Activated CD4-positive, alpha-beta T cell treated with anti-CD3 and anti-CD28 coated beads, Interleukin-2, amount 10 ng/mL, durations not matched to agents 24 days and 14 days (primary cell): ENCODE data around the gene PLCB1. TPM values are rescaled to one million over a fixed set of nuclear protein-coding genes. Genes with fewer than 3 reads are reported as not detected.
"Not testable (repeated sequence)": the region's sequence is repeated elsewhere in the genome, so short reads cannot be mapped to it uniquely, and the experiment has no call there.

Experiments
- DNase-seq: peaks from one replicate; pipeline ENCODE4 v3.0.0; 2022
- H3K27ac Mint-ChIP-seq: one replicate; pipeline ENCODE4 v1.8.0; 2022; ENCODE audit warnings: mild to moderate bottlenecking, mixed read lengths
- H3K27me3 Mint-ChIP-seq: one replicate; pipeline ENCODE4 v1.8.0; 2022; ENCODE audit warnings: mixed read lengths
- H3K36me3 Mint-ChIP-seq: one replicate; pipeline ENCODE4 v1.8.0; 2022; ENCODE audit warnings: low read depth, mild to moderate bottlenecking, mixed read lengths
- H3K4me1 Mint-ChIP-seq: one replicate; pipeline ENCODE4 v1.8.0; 2021; ENCODE audit warnings: mixed read lengths
- H3K4me3 Mint-ChIP-seq: one replicate; pipeline ENCODE4 v1.8.0; 2022; ENCODE audit warnings: mild to moderate bottlenecking, moderate library complexity, mixed read lengths
- H3K9me3 Mint-ChIP-seq: one replicate; pipeline ENCODE4 v1.8.0; 2021; ENCODE audit warnings: mixed read lengths
- intact Hi-C: fragments of 100-400 bp; cut with micrococcal nuclease; formaldehyde crosslinking; loops from one replicate; pipeline ENCODE4 v1.15.1; 2023
- total RNA-seq: library from RNA; stranded (reverse); gene quantifications from 2 replicates; pipeline ENCODE4 v1.2.3, GENCODE V29; 2022

The PLCB1 gene
- total RNA-seq, 1 donor from 2014 or later, result 1.2 TPM

DNA sequence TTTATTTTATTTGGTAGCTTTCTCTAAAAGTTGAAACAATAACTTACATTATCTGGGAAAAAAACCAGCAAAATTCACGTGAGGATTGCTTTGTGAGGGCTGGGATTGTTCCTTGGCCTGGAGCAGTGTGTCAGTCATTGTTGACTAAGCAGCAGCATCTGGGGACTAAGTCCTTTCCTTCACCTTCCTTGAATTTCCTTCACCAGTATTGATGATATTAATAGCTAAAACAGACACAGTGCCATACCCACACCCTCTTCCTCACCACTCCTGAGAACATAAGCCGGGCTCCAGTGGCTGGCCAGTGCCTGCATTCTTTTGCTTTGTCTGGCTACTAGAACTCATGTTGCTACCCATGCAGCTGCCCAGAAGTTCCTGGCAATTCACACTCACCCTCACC is 23.7 kb downstream of the PLCB1 start:
- Mint-ChIP-seq H3K36me3 (peaks cover 4% of the 10 kb centered on the region), H3K27me3 (peaks cover 3% of the 10 kb centered on the region), H3K4me3 (no peak overlapping the region), H3K9me3 (peaks cover 12% of the 10 kb centered on the region), H3K27ac (no peak overlapping the region), H3K4me1 (peaks cover 14% of the 10 kb centered on the region)
- DNase-seq, result no peak
- intact Hi-C loops, result loop anchor here (1.0 kb wide), 1 partner anchor 58 kb away; no protein-coding TSS in a partner anchor

- DNase-seq, result no peak
- Mint-ChIP-seq H3K9me3 (peaks cover 12% of the 10 kb centered on the region), H3K27me3 (peaks cover 3% of the 10 kb centered on the region), H3K36me3 (peaks cover 4% of the 10 kb centered on the region), H3K27ac (no peak overlapping the region), H3K4me3 (no peak overlapping the region), H3K4me1 (peaks cover 16% of the 10 kb centered on the region)
- intact Hi-C loops, result loop anchor here (1.0 kb wide), 1 partner anchor 58 kb away; no protein-coding TSS in a partner anchor
These were observed 24.4 kb downstream of the PLCB1 start for GRCh38 chr20:8156235-8157079.

DNA sequence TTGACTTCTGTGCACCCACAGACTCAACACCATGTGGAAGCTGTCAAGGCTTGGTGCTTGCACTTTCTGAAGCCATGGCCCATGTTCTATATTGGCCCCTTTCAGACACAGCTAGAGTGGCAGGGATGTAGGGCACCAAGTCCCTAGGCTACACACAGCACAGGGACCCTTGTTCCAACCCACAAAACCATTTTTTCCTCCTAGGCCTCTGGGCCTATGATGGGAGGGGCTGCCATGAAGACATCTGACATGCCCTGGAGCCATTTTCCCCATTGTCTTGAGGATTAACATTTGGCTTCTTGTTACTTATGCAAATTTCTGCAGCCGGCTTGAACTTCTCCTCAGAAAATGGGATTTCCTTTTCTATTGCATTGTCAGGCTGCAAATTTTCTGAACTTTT is 27.2 kb downstream of the PLCB1 start:
- intact Hi-C loops, H3K36me3 Mint-ChIP-seq, H3K27ac Mint-ChIP-seq, H3K4me3 Mint-ChIP-seq, H3K27me3 Mint-ChIP-seq, DNase-seq: not testable (repeated sequence)
- peaks cover 13% of the 10 kb centered on the region for H3K4me1 Mint-ChIP-seq
- peaks cover 12% of the 10 kb centered on the region for H3K9me3 Mint-ChIP-seq

DNA sequence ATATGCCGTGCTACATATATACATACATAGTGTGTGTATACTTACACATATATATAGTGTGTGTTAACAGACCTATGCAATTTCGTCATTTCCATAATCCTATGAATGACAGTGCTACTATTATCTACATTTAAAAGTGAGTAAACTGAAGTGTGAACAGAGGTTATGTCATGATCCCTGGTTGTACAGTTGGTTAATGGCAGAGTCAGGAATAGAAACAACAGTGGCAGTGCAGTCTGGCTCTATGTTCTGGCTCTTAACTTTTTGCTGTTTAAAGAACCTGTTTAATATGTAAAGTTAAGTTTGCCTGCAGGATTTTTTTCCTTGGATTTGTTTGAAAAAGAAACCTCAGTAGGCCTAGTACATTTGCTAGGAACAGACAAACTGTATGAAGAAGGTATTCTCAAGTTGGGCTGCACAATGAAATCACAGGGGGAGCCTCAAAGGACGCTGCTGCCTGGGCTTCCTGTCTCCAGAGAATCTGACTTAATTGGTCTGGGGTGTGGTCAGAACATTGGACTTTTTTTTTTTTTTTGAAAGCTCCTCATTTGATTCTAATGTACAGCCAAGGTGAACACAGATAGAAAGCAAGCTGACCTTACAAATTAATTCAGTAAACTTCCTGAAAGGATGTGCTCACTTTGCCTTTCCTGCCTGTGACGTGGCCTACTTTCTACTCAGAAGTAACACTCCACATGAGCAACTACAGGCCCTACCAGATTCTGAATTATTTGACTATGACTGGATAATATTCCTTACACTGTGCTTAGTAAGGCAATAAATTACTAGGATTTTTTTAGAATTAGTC is 29.4 kb downstream of the PLCB1 start:
- Mint-ChIP-seq H3K27me3 (peaks cover 7% of the 10 kb centered on the region), H3K9me3 (peaks cover 12% of the 10 kb centered on the region), H3K36me3 (peaks cover 4% of the 10 kb centered on the region), H3K27ac (no peak overlapping the region), H3K4me3 (no peak overlapping the region), H3K4me1 (peaks cover 6% of the 10 kb centered on the region)
- no peak for DNase-seq
- intact Hi-C loops, result no loop called here

DNA sequence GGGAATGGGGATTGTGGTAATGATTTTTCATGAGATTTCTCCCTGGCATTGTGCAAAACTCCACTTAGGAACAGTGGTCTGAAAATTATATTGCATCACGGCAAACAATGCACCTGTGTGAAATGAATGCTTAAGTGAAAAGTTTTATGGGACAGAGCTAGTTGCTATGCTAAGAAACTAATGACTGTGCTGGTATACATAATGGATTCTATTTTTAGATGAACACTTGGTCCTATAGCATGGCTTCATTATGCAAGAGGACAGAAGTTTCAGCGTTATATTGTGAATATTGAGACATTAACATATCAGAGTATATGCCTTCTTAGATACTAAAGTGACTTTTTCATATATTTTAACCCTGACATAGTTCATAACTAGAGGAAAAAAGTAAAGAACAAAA is 30.5 kb downstream of the PLCB1 start:
- DNase-seq, result no peak
- intact Hi-C loops, result no loop called here
- no peak overlapping the region for H3K27ac Mint-ChIP-seq
- peaks cover 4% of the 10 kb centered on the region for H3K36me3 Mint-ChIP-seq
- peaks cover 7% of the 10 kb centered on the region for H3K27me3 Mint-ChIP-seq
- H3K9me3 Mint-ChIP-seq, result peaks cover 12% of the 10 kb centered on the region
- H3K4me3 Mint-ChIP-seq, result no peak overlapping the region
- H3K4me1 Mint-ChIP-seq, result peaks cover 6% of the 10 kb centered on the region

DNA sequence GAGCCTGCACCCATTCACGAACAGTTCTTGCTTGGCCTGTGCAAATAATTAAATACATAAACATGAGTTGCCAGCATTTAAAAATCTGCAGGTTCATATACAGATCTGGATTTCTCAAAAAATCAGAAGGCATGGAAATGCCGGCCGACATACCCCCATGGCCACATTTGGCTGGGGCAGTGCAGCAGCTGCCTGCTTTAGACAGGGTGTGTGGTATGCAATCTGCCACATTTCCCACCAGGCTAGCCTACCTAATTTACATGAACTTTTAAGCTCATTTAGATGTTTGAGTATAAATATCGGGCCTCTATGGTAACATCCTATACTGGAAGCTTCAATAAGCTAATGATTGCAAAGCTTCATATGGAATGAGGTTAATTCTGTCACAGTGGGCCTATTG is 31.5 kb downstream of the PLCB1 start:
- DNase-seq, result no peak
- H3K27ac Mint-ChIP-seq, result no peak overlapping the region
- no peak overlapping the region for H3K4me3 Mint-ChIP-seq
- H3K36me3 Mint-ChIP-seq, result peaks cover 4% of the 10 kb centered on the region
- H3K9me3 Mint-ChIP-seq, result peaks cover 5% of the 10 kb centered on the region
- H3K27me3 Mint-ChIP-seq, result peaks cover 3% of the 10 kb centered on the region
- peaks cover 6% of the 10 kb centered on the region for H3K4me1 Mint-ChIP-seq
- intact Hi-C loops, result no loop called here

- no peaks in the 10 kb centered on the region for H3K36me3 Mint-ChIP-seq
- intact Hi-C loops, result no loop called here
- H3K4me3 Mint-ChIP-seq, result no peak overlapping the region
- peaks cover 3% of the 10 kb centered on the region for H3K27me3 Mint-ChIP-seq
- H3K27ac Mint-ChIP-seq, result no peak overlapping the region
- H3K9me3 Mint-ChIP-seq, result no peaks in the 10 kb centered on the region
- H3K4me1 Mint-ChIP-seq, result peaks cover under 1% of the 10 kb centered on the region
- DNase-seq, result no peak
These were observed 34.7 kb downstream of the PLCB1 start for GRCh38 chr20:8166730-8167129.

DNA sequence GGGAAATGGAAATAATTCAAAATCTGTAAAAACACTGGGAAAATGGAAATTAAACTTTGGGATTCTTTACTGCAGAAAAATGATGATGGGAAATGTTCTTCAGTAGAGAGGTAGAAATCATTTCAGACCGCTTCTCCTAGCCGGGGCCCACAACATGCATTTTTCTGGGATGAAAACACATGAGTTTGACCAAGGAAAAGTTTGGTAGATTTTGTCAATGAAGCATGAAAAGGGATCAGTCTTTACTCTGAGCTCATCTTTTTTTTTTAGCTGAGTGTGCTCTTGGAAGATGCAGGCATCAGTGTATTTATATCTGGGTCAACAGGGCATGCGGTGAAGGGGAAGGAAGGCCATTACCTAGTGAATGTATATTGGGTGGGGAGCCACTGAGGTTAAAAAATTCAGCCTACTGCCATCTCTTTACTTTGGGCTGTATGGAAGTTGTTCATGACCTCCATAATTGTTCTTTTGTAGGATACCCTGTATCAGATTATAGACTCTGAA is 36.8 kb downstream of the PLCB1 start:
- Mint-ChIP-seq H3K4me1 (no peaks in the 10 kb centered on the region), H3K4me3 (no peak overlapping the region), H3K27me3 (peaks cover 3% of the 10 kb centered on the region), H3K9me3 (peaks cover 4% of the 10 kb centered on the region), H3K27ac (no peak overlapping the region), H3K36me3 (no peaks in the 10 kb centered on the region)
- intact Hi-C loops, result no loop called here
- no peak for DNase-seq

DNA sequence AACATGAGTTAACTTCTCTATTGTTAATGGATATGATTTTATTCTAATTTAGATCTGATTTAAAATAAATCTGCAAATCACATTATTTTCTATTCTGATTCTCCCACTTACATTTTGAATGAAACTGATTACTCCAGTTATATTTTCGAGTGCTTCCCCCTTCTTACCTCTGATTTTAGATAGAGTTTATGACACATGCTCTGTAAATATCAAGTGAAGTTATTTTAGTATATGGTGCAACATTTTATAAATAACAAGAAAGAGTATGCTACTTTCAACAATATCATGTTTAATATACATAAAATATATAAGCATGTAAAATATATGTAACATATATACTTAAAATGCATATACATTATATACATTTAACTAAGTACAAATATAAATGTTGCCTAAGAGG is 38.9 kb downstream of the PLCB1 start:
- DNase-seq, result no peak
- Mint-ChIP-seq H3K36me3 (no peaks in the 10 kb centered on the region), H3K4me1 (no peaks in the 10 kb centered on the region), H3K27me3 (peaks cover 1% of the 10 kb centered on the region), H3K4me3 (no peak overlapping the region), H3K9me3 (peaks cover 4% of the 10 kb centered on the region), H3K27ac (no peak overlapping the region)
- intact Hi-C loops, result no loop called here

DNA sequence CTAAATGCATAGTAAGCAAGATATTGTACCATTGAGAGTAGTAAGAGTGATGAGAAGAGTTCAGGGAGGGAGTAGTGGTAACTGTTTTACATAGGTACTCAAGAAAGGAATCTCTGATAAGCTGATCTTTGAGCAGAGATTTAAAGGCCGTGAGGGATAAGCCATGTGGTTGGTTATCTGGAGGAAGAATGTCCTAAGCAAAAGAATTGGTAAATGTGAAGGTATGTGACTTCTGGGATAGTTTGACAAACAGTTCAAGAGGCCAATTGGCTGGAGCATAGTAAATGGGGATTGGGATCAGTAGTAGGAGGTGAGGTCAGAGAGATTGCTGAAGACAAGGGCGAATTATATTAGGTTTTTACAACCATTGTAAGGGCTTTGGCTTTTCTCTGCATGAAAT is 40.1 kb downstream of the PLCB1 start:
- DNase-seq, result no peak
- Mint-ChIP-seq H3K27me3 (no peaks in the 10 kb centered on the region), H3K9me3 (peaks cover 4% of the 10 kb centered on the region), H3K4me3 (no peak overlapping the region), H3K36me3 (no peaks in the 10 kb centered on the region), H3K4me1 (no peaks in the 10 kb centered on the region), H3K27ac (no peak overlapping the region)
- intact Hi-C loops, result no loop called here

DNA sequence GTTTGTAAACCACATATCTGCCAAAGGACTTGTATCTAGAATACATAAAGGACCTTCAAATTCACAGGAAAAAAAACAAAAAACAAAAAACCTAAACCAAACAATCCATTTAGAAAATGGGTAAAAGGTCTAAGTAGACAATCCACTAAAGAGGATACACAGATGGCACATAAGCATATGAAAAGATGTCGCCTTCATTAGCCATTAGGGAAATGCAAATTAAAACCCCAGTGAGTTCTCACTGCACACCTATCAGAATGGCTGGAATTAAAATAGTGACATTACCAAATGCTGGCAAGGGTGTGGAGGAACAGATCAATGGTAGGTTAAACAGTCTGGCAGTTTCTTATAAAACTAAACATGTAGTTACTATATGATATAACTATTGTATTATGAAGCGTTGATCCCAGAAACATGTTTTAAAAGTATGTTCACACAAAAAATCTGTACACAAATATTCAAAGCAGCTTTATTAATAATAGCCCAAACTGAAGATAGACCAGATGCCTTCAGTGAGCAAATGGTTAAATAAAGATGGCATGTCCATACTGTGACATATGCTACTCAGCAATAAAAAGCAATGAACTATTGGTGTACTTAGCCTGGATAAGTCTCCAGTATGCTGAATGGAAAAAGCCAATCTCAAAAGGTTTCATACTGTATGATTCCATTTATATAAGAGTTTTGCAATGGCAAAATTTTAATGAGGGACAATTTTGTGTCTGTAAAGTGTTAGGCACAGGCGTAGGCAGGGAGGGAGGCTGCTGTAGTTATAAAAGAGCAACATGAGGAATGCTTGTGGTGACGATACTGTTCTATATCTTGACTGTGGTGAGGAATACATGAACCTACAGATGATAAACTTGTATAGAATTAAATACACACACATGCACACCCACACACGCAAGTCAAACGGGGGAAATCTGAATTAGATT is 43.9 kb downstream of the PLCB1 start:
- H3K4me3 Mint-ChIP-seq, result no peak overlapping the region
- H3K27ac Mint-ChIP-seq, result no peak overlapping the region
- DNase-seq, result no peak
- H3K4me1 Mint-ChIP-seq, result no peaks in the 10 kb centered on the region
- H3K9me3 Mint-ChIP-seq, result peaks cover 4% of the 10 kb centered on the region
- no peaks in the 10 kb centered on the region for H3K36me3 Mint-ChIP-seq
- intact Hi-C loops, result no loop called here
- no peaks in the 10 kb centered on the region for H3K27me3 Mint-ChIP-seq

DNA sequence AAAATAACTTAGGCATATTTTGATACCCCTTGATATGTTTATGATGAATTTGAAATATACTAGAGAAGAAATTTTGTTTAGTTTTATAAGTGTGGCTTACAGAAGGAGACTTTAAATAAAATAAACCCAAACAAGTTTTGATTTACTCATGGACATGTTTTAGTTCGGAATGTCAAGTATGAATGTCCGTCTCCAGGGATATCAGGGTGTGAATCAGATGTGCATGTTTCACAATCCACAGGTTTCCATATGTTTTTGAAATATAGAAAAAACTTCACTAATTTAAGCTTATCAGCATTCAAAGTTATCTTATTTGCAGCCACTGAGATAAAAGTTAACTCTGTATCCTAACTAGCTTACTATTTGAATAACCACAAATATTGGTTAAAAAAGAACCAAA is 51.5 kb downstream of the PLCB1 start:
- Mint-ChIP-seq H3K4me1 (no peaks in the 10 kb centered on the region), H3K4me3 (no peak overlapping the region), H3K27me3 (peaks cover 4% of the 10 kb centered on the region), H3K36me3 (no peaks in the 10 kb centered on the region), H3K27ac (no peak overlapping the region), H3K9me3 (peaks cover 5% of the 10 kb centered on the region)
- DNase-seq, result no peak
- intact Hi-C loops, result no loop called here

- H3K9me3 Mint-ChIP-seq, result peaks cover 10% of the 10 kb centered on the region
- H3K4me1 Mint-ChIP-seq, result no peaks in the 10 kb centered on the region
- peaks cover 4% of the 10 kb centered on the region for H3K27me3 Mint-ChIP-seq
- intact Hi-C loops, result no loop called here
- no peak overlapping the region for H3K27ac Mint-ChIP-seq
- no peak for DNase-seq
- no peaks in the 10 kb centered on the region for H3K36me3 Mint-ChIP-seq
- H3K4me3 Mint-ChIP-seq, result no peak overlapping the region
These were observed 55.7 kb downstream of the PLCB1 start for GRCh38 chr20:8187740-8188139.
